ENCODE results near the gene MYO1D. TPM values are rescaled to one million over a fixed set of nuclear protein-coding genes. Genes with fewer than 3 reads are reported as not detected.

The MYO1D gene
- polyA plus RNA-seq, 4 donors: 25.5 to 33.1 (median 27.6) TPM

DNA sequence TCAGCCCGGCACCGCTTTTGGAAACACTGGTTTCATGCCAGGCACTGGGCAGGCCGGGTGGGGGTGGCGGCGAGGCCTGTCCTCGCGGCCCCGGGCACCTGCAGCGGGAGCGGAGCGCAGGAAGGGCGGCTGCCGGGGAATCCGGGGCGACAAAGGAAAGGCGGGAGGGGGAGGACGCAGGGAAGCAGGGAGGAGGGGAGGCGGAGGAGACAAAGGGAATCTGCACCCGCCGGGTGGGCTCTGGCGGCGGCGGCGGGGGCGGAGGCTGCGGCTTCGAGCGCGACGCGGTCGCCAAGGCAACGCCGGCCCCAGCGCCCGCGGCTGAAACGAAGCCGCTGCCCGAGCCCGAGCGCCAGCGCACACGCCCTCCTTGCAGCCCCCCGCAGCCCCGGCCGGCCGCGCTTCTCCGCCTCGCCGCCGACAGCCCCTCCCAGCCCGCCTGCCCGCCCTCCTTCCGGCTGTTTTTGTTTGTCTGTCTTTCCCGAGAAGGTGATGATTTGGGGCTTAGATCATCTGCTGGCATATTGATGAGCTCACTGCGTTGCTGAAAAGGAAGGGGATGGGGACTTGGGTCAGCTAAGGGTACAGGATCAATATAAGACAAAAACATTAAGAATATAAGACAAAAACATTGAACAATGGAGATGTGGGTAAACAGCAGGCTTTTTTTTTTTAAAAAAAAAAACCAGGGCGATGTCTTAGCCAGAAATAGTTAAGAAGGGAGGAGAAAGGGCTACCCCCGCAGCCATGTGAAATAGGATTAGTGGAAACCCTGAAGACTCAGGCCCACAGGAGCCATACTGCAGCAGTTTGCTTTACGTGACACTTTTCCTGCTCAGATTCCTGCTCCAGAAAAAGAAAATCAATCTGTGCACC lies 357.5 kb downstream of the MYO1D start:
- DNase-seq (ENCODE audit: low read depth in 4 of 4, low spot score in 2 of 4): peak in 3 of 4 donors; percentile 34 to 56 (median 39)

DNA sequence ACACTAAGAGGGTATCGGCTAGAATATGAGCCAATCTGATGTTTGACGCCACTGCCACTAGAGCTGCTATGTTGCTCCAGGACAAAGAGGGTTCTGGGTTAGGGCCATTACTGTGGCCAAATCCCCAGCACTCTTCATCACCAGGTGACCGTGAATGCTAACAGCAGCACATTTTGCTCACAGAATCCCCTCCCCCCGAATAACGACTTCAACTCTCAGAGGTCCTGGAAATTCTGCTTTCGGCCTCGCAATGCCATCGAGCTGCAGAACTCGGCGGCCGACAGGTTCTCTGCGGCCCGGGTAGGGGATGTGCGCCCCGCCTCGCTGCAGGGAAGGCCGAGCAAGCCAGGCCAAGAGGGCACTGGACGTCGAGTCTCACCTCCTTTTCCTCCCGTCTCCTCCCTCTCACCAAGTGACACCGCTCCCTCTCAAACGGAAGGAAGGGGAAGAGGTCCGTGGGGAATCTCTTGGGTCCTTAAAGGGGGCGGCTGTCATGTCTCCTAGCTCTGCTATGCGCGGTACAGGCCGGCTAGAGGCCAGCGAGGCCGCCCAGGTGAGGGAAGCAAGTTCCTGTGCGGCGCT lies 358.2 kb downstream of the MYO1D start:
- DNase-seq (ENCODE audit: low read depth in 4 of 4, low spot score in 2 of 4): peak in 1 of 4 donors; percentile 24

DNA sequence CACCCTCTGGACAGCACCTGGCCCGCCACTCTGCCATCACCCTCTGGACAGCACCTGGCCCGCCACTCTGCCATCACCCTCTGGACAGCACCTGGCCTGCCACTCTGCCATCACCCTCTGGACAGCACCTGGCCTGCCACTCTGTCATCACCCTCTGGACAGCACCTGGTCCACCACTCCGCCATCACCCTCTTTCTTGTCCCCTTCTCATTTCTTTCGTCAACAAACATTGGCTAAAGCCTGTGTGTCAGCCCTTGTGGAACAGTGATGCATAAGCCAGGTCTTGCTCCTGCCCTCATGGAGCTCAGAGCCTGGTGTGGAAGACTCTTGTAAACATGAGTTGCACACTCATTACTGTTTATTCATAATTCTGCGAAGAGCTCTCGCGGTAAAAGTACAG lies 358.9 kb downstream of the MYO1D start:
- DNase-seq (ENCODE audit: low read depth in 4 of 4, low spot score in 2 of 4): no peak

DNA sequence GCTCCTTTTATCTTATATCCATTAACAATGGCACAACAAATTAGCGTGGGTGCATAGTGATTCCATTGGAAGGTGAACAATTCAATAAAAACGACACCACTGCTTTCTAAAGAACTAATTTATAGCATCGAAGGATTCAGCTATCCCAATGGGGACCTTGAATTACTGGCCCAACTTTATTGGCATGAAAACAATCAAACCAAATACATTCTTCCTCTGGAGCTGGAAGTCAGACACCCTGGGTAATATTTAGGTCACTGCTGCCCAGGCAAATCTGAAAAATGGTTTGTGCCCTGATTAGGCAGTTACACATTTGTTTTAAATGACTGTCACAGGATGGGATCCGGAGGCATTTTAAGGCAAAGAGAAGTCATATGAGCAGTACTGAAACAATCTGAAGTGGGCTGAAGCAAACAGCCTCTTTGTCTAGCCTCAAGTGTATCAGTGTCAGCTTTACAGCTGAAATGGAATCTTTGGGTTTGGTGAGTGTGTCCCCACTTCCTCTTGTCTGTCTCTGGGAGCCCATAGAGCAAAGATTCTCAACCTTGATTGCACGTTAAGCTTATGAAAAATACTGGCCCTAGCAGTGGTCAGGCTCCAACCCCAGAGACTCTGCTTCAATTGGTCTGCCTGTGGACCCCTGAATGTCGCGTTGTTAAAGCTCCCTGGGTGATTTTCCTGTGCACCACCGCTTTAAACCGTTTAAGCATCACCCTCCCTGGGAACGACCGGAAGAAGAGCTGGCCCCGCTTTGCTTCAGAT lies 359.8 kb downstream of the MYO1D start:
- DNase-seq (ENCODE audit: low read depth in 4 of 4, low spot score in 2 of 4): no peak

DNA sequence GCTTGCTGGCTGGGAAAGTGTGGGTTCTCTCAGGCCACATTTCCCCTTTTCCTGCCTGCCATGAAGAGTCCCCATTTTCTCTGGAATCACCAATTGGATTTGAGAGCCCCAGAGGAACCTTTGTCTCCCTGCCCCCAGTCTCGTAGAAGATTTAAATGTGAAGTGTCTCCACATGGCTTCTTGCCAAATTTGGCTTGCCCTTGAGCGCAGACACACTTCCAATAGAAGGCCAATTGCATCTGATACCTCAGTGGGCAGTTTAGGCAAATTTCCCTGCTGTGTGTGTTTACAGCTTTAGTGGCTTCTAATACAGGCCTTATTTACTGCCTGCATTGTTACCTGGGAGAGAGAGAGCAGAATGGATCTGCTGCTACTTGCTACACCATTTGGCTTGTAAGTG lies 360.5 kb downstream of the MYO1D start:
- no peak for DNase-seq (ENCODE audit: low read depth in 4 of 4, low spot score in 2 of 4)

DNA sequence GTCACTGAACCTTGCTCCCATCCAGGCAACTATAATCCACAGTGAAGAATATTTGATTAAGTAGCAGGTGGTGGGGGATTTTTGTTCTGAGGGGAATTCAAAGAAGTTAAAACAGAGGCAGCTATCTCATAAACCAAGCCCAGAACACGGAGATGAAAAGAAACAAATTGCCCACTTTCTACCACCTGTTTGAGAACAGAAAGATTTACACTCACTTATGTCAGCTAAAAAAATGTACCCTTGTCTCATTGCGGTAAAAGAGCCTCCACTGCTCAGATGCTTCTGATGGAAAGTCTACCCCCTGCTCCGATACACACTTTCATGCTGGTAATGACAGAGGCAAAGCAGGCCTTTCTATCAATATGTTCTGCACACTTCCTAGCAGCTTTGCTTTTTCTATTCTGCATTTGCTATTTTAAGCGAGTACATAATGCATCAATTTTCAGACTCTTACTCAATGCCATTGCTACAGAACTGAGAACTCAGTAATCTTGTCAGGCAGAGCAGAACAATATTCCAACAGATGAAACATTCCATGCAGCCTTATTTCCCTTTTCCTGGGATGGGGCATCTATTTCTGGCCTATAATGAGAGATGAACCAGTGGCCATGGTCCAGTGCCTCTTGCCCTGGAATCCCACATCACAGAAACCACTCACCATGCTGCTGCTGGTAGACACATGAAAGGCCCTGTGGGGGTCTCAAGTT lies 361.1 kb downstream of the MYO1D start:
- DNase-seq (ENCODE audit: low read depth in 4 of 4, low spot score in 2 of 4): no peak

DNA sequence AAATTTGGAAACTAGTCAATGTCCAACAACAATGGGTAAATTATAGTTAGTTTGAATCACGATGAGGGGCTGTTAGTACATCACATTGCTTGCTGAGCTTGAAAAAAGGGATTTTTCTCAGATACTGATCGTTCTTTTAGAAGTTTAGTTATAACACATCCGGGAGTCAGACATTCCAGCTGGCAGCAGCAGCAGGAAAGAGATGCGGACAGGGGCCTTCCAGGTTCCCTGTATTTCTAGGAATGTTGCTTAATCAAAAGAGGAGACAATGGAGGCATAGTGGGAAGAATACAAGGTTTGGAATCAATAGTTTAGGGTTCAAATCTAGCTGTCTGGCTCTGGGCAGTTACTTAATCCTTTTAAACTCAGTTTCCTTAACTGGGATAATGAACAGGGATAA lies 362.3 kb downstream of the MYO1D start:
- no peak for DNase-seq (ENCODE audit: low read depth in 4 of 4, low spot score in 2 of 4)

DNA sequence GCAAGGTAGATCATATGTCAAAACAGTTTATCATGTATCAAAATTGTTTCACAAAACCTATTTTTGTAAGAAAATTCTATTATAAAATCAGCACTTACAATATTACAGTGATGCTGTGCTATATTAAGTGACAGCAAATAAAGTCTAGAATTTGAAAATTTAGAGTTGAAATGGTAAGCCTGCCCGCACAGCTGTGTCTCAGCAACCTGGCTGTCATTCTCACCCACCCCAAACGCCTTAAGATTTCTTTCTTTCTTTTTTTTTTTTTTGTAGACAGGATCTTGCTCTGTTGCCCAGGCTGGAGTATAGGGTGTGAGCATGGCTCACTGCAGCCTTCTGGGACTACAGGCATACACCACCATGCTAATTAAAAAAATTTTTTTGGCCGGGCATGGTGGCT lies 363.3 kb downstream of the MYO1D start:
- DNase-seq (ENCODE audit: low read depth in 4 of 4, low spot score in 2 of 4): no peak

DNA sequence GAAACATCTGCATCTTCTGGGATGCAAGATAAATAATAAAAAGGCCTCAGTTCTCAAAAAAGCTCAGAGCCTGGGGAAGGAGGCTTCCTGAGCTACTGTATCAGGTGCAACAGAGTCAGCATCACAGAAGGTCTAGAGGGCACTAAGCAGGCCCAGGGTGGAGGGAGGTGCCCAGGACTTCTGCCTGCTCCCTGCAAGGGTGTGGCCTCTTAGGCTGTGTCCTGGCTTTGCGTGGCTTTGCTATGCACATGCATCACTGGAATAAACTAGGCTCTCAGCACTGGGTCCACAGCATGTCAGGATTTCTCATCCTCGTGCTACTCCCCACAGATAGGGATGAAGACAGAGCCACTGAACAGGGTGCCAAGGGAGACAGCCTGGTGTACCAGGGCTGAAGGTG lies 364.6 kb downstream of the MYO1D start:
- DNase-seq (ENCODE audit: low read depth in 4 of 4, low spot score in 2 of 4): no peak

DNA sequence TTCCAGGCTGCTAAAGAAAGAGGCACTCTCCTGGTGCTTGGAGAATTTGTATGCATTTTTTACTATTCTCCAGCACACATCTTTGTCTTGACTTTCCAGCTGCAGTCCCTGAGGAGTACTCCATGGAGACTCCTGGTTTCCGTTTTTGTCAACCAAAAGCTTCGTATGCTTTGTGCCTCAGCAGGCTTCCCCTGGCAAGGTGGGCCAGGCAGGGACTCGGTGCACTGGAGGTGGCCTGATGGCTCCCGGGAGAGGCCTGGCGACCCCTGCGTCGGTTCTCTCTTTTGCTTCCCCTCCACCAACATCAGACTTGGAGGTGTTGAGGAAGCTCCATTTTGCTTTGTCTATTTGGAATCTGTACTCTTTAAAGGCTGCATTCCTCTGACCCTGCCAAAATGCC lies 366.5 kb downstream of the MYO1D start:
- no peak for DNase-seq (ENCODE audit: low read depth in 4 of 4, low spot score in 2 of 4)

DNA sequence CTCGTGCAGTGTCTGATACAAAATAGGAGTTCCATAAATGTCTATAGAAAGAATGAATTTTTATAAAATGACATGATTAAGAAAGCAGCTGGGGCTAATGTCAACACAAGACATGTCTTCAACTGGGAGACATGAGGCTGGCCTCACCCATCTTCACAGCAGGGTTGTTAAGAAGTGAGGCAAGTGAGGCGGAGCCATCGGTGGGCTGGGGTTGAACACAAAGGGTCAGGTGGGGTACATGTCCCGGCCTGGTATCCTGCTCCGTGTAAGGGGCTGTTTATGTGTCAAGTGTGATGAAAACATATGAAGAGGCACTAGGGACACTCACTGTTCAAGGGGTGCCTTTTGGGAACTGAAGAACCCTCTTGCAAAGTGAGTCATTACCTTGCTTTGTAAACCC lies 368.0 kb downstream of the MYO1D start:
- no peak for DNase-seq (ENCODE audit: low read depth in 4 of 4, low spot score in 2 of 4)

DNA sequence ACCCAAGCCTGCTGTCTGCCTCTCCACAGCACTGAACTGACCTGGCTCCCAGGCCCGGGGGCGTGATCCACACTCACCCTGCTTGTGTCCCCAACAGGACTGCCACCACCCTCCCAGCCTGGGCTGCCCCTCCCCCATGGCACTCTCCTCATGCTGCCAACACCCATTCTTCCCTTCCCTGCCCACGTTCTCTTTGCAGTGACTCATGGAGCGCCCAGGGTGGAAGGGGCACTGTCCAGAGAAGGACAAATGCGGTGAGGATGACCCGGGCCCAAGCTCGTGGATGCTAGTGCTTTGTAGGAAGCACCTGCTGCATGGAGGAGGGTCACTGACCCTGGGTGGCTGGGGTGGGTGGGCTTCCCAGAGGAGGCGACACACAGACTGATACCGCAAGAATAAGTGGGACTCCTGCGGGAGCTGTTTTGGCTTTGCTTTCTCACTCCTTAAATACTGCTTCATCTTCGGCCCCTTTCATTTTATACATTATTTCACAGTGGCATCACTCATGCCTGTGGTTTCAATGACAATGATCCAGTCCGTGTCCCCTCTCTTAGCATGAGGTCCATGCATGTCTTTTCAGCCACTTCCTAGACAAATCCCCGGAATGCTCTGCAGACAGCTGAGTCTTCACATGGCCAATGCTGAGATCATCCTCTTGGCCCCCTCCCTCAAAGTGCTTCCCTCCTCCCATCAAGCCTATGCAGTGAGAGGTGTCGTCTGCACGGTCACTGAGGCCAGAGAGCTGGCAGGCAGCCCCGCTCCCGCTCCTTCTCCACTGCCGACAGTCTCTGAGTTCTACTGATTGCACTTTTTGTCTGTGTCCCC lies 372.5 kb downstream of the MYO1D start:
- DNase-seq (ENCODE audit: low read depth in 4 of 4, low spot score in 2 of 4): no peak

DNA sequence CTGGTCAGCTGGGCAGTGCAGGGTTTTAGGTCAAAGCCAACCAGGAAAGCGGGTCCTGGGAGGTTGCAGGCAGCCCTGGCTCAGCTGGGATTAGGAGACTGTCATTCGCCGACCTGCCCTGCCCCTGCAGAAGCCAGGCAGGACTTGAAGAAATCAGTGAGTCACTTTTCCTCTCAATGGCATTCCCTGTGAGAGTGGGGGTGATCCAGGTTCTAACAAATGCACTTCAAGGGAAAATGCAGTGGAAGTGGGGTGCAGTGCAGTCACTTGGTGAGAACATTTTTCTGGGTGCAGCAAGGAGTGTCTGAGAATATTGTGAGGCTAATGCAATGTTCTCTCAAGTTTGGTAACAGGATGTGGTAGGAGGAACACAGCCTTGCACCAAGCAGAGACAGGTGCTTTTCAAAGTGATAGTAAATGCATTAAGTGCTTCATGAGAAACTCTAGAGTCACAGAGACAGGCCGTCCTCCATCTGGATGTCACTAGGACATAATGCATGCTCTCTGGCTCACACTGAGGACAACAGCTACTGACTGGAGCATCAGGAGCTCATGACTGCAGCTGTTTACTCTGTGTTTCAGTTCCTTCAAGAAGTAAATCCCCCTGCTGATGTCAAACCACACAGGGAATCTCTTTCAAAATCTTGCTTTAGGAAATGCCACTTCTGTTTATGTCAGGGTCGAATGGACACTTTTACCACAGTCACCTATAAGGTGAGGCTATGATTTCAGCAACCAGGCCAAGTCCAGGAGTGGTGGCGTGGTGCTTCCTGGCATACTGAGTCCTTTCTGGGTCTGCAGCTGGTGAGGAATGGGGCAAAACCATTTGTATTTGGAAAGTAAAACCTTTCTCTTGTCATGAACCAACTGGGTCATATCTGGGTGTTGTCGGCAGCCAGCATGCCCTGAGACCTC lies 373.4 kb downstream of the MYO1D start:
- no peak for DNase-seq (ENCODE audit: low read depth in 4 of 4, low spot score in 2 of 4)

DNA sequence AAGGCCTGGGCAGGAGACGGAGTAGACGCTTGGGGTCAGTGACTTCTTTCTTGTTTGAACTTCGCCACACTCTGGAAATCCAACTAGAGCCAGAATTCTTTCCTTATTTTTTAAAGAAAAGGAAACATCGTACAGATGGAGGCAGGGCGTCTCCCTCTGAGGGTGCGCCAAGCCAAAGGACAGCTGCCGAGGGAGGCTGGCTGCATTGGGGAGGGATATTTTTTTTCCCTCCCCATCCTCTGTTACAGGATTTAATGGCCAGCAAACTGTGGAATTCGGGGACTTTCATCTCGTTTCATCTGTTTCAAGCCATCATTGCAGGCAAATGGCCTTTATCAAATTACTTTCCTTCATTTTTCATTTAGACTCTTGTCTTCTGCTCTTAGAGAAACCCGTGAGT lies 374.2 kb downstream of the MYO1D start:
- no peak for DNase-seq (ENCODE audit: low read depth in 4 of 4, low spot score in 2 of 4)

DNA sequence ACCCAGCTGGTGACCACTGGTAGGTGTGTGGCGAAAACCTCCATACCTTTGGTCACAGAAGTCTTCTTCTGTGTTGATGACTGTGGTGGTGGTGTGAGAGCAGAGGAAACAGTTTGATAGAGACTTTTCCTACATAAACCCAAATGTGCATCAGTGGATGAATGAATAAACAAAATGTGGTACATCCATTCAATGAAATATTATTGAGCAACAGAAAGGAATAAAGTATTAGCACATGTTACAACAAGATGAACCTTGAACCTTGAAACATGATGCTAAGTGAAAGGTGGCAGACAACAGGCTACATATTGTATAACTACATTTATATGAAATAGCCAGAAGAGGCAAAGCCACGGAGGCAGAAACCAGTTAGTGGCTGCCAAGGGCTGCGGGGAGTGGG lies 374.9 kb downstream of the MYO1D start:
- no peak for DNase-seq (ENCODE audit: low read depth in 4 of 4, low spot score in 2 of 4)

DNA sequence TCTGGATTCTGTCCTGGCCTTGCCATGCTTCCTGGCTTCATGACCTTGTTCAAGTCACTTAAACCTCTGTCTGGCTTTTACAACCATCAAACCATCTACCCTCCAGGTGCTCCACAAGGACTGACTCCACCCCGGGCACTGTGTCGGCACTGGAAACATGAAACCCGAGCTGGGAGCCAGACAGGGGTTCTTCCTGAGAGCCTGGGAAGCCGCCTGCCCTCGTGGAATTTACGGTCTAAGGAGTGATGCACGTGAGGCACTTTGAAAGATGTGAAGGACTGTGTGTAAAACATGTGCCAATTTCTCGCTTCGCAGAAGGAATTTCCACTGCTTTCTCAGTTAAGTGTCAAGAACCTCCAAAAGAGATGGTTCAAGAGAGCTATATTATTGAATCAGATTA lies 378.5 kb downstream of the MYO1D start:
- DNase-seq (ENCODE audit: low read depth in 4 of 4, low spot score in 2 of 4): no peak

DNA sequence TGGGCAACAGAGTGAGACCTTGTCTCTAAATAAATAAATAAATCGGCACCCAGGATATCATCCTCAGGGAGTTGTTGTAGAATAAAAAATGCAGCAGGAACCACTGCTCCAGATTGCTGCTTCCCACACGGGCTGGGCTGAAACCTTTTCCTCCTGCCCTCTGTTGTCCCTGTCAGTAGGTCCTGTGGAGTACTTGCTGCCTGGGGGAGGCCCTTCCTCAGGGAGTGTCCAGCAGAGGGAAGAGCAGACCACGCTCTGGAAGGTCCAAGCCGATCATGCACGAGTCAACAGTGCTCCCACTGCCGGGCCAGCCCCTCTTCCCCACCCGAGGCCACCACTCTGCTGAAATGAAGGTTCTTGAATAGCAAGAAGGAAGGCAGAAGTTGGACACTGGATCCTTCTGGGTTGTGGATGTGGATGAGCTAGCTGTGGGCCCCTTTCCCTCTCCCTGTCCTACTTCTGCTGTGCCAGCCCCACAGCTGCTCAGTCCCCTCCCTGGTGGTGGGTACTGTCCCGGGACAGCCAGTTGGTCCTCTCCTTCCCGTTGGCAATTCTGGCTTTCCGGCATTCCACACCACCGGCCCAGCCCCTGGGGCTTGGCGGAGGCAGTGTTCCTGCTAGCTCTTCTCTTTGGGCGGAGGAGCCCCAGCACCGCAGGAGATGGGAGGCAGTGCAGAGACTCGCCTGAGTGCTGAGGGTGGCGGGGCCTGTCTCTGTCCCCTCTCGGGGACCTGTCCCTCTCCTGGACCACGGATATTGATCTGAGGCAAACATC lies 379.3 kb downstream of the MYO1D start:
- no peak for DNase-seq (ENCODE audit: low read depth in 4 of 4, low spot score in 2 of 4)

DNA sequence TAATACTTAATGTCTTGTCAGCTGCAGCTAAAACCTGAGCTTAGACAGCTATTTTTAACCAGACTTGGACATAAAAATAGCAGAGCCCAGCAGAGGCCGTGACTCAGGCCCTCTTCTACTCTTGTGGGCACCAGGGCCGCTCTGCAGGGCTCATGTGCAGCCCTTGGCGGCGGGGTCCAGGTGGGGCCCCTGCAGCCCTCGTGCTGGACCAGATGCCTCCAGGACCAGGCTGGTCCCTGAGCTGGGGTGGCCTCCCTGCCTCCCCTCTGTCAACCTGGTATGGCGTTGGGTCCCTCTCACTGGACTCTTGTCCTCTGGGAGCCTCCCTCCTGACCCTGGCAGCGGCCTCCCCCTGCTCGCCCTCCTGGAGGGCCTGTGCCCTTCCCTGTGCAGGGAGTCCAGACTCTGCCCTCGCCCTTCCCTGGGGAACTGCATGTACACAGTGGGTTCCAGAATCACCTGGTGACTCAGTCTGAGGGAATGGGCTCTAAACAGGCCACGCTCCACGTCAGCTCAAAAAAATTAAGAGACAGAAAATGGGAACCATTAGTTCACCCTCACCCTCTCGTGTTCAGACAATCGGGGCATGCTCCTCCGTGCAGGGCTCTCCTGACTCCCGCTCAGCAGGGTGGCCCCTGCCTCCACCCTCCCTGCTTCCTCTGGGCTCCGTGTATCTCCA lies 380.4 kb downstream of the MYO1D start:
- DNase-seq (ENCODE audit: low read depth in 4 of 4, low spot score in 2 of 4): no peak

Measured in left renal cortex interstitium (tissue), 4 donors.